ENCODE data around the gene NFKB1.

Gene NFKB1

GRCh38 chr4:102500352-102500695 lies 835 bp upstream of the NFKB1 start:
- no peak for DNase-seq (ENCODE audit: low read depth)

GRCh38 chr4:102501447-102501696 lies 213 bp downstream of the NFKB1 start:
- no peak for DNase-seq (ENCODE audit: low read depth)

- no peak for DNase-seq (ENCODE audit: low read depth)
These were observed 1.3 kb downstream of the NFKB1 start for GRCh38 chr4:102502543-102502818.

GRCh38 chr4:102503301-102503746 lies 2.2 kb downstream of the NFKB1 start:
- no peak for DNase-seq (ENCODE audit: low read depth)

GRCh38 chr4:102503831-102504786 lies 3.0 kb downstream of the NFKB1 start:
- no peak for DNase-seq (ENCODE audit: low read depth)

GRCh38 chr4:102504941-102505340 lies 3.8 kb downstream of the NFKB1 start:
- DNase-seq (ENCODE audit: low read depth): no peak

GRCh38 chr4:102505708-102506107 lies 4.5 kb downstream of the NFKB1 start:
- no peak for DNase-seq (ENCODE audit: low read depth)

- no peak for DNase-seq (ENCODE audit: low read depth)
These were observed 5.4 kb downstream of the NFKB1 start for GRCh38 chr4:102506523-102506922.

GRCh38 chr4:102511830-102512605 lies 10.9 kb downstream of the NFKB1 start:
- DNase-seq (ENCODE audit: low read depth): no peak

- no peak for DNase-seq (ENCODE audit: low read depth)
These were observed 13.3 kb downstream of the NFKB1 start for GRCh38 chr4:102514298-102514964.

GRCh38 chr4:102517753-102518152 lies 16.6 kb downstream of the NFKB1 start:
- DNase-seq (ENCODE audit: low read depth): no peak

- no peak for DNase-seq (ENCODE audit: low read depth)
These were observed 17.6 kb downstream of the NFKB1 start for GRCh38 chr4:102518703-102519131.

GRCh38 chr4:102519925-102520324 lies 18.8 kb downstream of the NFKB1 start:
- no peak for DNase-seq (ENCODE audit: low read depth)

GRCh38 chr4:102521570-102521969 lies 20.4 kb downstream of the NFKB1 start:
- DNase-seq (ENCODE audit: low read depth): no peak

GRCh38 chr4:102522031-102522440 lies 20.9 kb downstream of the NFKB1 start:
- no peak for DNase-seq (ENCODE audit: low read depth)

- no peak for DNase-seq (ENCODE audit: low read depth)
These were observed 23.5 kb downstream of the NFKB1 start for GRCh38 chr4:102524691-102525090.

GRCh38 chr4:102525097-102525496 lies 23.9 kb downstream of the NFKB1 start:
- no peak for DNase-seq (ENCODE audit: low read depth)

- no peak for DNase-seq (ENCODE audit: low read depth)
These were observed 24.3 kb downstream of the NFKB1 start for GRCh38 chr4:102525504-102525903.

GRCh38 chr4:102526532-102526931 lies 25.4 kb downstream of the NFKB1 start:
- no peak for DNase-seq (ENCODE audit: low read depth)

GRCh38 chr4:102527695-102528283 lies 26.6 kb downstream of the NFKB1 start:
- DNase-seq (ENCODE audit: low read depth): no peak

GRCh38 chr4:102529977-102530376 lies 28.8 kb downstream of the NFKB1 start:
- DNase-seq (ENCODE audit: low read depth): no peak

- DNase-seq (ENCODE audit: low read depth): no peak
These were observed 29.8 kb downstream of the NFKB1 start for GRCh38 chr4:102530986-102531385.

- no peak for DNase-seq (ENCODE audit: low read depth)
These were observed 30.3 kb downstream of the NFKB1 start for GRCh38 chr4:102531462-102531861.

Measured in activated T-cell treated with anti-CD3 and anti-CD28 coated beads for 48 hours (primary cell).